GM10248 (cell line): ENCODE data around the gene ATF2.
A peak's percentile ranks its signal among the peaks of the same experiment; 100 is the strongest.

Experiments used
- CTCF ChIA-PET: fragments of 300-600 bp; sonication (Branson Sonifier 250); formaldehyde crosslinking; extraction: SDS; loops from one replicate; lab custom pipeline; 2021; ENCODE audit warnings: antibody characterized with exemption; lab: Yijun Ruan, JAX
- POLR2A ChIA-PET: fragments of 350-650 bp; sonication (Branson Sonifier 250); formaldehyde crosslinking; extraction: SDS; loops from one replicate; lab custom pipeline; 2020; ENCODE audit warnings: antibody characterized with exemption; lab: Yijun Ruan, JAX
- DNase-seq: peaks from one replicate; pipeline ENCODE4 v3.0.0; 2012; ENCODE audit errors: extremely low spot score
- TF ChIP-seq, protein P1 (sequence below): IDR thresholded peaks from 2 replicates; pipeline ENCODE4 v1.5.1; 2012; ENCODE audit warnings: mild to moderate bottlenecking, low read depth; ENCODE audit errors: extremely low read depth, missing control alignments, control extremely low read depth

The ATF2 gene

DNA sequence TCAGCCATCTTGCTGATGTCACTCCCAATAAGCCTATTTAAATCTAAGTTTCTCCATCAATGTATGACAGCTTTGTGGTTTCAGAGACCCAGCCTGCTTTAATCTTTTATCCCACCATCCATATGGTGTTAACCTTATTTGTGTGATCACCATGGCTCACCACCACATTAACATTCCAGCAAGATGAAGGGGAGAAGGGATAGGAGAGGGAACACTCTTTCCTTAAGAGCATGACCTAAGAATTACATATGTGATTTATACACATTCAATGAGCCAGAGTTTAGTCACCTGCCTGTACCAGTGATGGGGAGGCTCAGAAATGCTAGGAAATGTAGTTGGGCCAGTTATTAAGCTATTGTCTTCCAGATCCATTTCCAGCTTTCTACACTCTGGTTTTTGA is 118.3 kb downstream of the ATF2 start:
- ChIA-PET CTCF (interaction anchor here (2.0 kb wide), 1 partner anchor 18 kb away, joined by 10 read pairs; no protein-coding TSS in a partner anchor), POLR2A (no interaction called here)
- TF ChIP-seq, protein P1, sequence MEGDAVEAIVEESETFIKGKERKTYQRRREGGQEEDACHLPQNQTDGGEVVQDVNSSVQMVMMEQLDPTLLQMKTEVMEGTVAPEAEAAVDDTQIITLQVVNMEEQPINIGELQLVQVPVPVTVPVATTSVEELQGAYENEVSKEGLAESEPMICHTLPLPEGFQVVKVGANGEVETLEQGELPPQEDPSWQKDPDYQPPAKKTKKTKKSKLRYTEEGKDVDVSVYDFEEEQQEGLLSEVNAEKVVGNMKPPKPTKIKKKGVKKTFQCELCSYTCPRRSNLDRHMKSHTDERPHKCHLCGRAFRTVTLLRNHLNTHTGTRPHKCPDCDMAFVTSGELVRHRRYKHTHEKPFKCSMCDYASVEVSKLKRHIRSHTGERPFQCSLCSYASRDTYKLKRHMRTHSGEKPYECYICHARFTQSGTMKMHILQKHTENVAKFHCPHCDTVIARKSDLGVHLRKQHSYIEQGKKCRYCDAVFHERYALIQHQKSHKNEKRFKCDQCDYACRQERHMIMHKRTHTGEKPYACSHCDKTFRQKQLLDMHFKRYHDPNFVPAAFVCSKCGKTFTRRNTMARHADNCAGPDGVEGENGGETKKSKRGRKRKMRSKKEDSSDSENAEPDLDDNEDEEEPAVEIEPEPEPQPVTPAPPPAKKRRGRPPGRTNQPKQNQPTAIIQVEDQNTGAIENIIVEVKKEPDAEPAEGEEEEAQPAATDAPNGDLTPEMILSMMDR, result no peak
- DNase-seq, result no peak

DNA sequence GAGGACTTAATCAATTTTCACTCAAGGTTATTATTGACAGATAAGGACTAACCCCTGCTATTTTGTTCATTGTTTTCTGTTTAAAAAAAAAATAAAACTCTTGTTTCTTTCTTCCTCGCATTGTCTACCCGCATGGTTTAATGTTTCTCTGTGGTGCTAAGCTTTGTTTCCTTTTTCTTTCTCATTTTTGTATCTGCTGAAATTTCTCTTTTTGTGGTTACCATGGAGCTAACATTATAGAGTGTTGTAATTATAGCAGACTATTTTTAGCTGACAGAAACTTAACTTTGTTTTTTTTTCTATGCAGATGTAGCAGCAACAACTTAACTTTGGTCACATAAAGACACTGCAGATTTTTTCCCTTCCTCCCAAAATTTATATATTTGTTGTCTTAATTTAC is 119.7 kb downstream of the ATF2 start:
- no peak for DNase-seq
- CTCF ChIA-PET, result interaction anchor here (1.3 to 2.0 kb wide), 2 partner anchors 9 to 16 kb away, joined by 4 to 10 read pairs; no protein-coding TSS in a partner anchor
- TF ChIP-seq, protein P1, result no peak
- POLR2A ChIA-PET, result no interaction called here

DNA sequence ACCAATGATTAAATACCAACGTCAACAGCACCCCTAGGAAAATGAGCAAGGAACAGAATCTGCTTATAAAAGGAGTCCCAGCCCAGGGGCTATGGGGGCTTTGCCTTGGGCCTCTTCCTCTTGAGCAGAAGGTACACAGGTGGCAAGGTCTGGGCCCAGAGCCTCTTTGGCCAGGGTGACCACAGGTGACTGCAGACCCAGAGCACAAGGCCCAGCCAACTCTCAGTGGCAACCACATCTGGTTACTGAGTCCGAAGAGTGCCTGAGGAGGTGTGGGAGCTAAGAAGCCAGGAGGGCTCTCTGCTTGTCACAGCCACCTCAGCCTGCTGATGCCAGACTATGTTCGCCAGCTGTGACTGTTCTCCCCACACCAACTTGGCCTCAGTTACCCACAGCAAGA is 128.5 kb downstream of the ATF2 start:
- CTCF ChIA-PET, result interaction anchor here (1.1 kb wide), 1 partner anchor 98 kb away, joined by 3 read pairs; no protein-coding TSS in a partner anchor
- POLR2A ChIA-PET, result no interaction called here
- TF ChIP-seq, protein P1, result no peak
- no peak for DNase-seq

DNA sequence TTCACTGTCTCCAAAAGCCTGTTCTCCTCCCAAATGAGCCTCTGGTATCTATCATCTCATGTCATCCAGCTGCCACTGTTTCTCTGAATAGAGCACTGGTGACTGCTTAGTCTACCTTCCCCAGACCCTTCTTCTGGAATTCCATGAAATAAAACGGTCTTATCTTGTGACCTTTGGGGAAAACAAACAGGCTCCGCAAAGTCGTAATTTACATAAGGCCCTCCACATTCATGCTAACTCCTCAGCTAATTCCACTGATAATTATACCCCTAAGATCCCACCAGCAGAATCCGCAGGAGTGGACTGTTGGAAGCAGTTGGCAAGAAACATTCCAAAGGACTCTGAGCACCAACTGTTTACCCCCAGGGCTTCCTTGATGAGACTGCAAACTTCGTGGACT is 129.0 kb downstream of the ATF2 start:
- TF ChIP-seq, protein P1, result no peak
- no peak for DNase-seq
- ChIA-PET POLR2A (no interaction called here), CTCF (no interaction called here)

DNA sequence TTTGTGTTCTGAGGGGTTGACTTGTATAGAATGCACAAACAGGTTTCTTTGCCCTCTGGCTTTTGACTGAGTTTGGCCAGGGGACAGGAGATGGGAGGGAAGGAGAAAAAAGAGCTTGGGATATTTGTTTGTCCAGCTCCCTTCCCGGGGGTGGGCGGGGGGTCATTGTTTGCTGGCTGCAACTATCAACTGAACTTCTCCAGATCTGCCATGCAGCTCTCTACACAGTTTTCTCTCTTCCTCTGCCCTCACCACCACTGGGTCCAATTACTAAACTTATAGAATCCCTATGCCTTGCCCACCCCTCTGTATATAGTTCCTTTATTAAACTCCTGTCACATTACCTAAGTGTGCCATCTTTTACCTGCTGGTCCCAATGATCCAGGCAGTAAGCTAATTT is 130.1 kb downstream of the ATF2 start:
- POLR2A ChIA-PET, result interaction anchor here (0.6 kb wide), 1 partner anchor 243 kb away, joined by 5 read pairs; no protein-coding TSS in a partner anchor
- CTCF ChIA-PET, result interaction anchor here (1.1 to 1.2 kb wide), 4 partner anchors 16 to 248 kb away, joined by 3 read pairs; no protein-coding TSS in a partner anchor
- no peak for DNase-seq
- TF ChIP-seq, protein P1, result no peak

DNA sequence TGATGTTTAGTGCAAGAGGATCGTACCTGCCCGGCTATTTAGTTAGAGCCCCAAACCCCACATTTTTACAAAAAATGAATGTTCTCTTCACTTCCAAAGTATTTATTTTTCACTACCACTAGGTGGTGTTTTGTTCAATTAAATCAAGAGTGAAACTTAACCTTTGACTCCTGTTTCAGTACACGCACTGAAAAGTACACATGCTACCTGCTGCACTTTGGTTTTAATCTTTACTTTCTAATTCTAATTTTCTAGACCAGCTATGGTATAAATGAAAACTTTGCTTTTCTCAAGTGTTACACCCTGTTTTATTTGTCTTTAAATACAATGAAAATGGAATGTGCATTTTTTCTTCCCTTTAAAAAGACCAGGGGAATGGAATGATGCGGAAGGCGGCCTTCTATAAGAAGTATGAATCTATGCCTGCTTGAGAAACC is 131.4 kb downstream of the ATF2 start:
- POLR2A ChIA-PET, result no interaction called here
- CTCF ChIA-PET, result interaction anchor here (1.4 kb wide), 1 partner anchor 8 kb away, joined by 3 read pairs; no protein-coding TSS in a partner anchor
- TF ChIP-seq, protein P1, result peak; percentile 51
- peak; percentile 40 for DNase-seq
